Ectodermal cell (in vitro differentiated cells): Measurements from ENCODE around the gene UBASH3B.

Source experiments
- H3K27ac ChIP-seq: 2 replicates; pipeline ENCODE4 v1.7.0; 2013; ENCODE audit warnings: mild to moderate bottlenecking, low read depth, low read length; ENCODE audit not compliant: insufficient read depth, poor library complexity, severe bottlenecking
- H3K27me3 ChIP-seq: 2 replicates; pipeline ENCODE4 v1.7.0; 2013; ENCODE audit warnings: mild to moderate bottlenecking, low read length; ENCODE audit not compliant: insufficient read depth, control insufficient read depth, poor library complexity, severe bottlenecking
- H3K36me3 ChIP-seq: one replicate; pipeline ENCODE4 v1.7.0; 2013; ENCODE audit warnings: low read length; ENCODE audit not compliant: control insufficient read depth, insufficient read depth
- H3K4me1 ChIP-seq: one replicate; pipeline ENCODE4 v1.7.0; 2013; ENCODE audit warnings: low read length; ENCODE audit not compliant: control insufficient read depth, insufficient read depth
- H3K4me3 ChIP-seq: 2 replicates; pipeline ENCODE4 v1.7.0; 2013; ENCODE audit warnings: low read depth, low read length, control low read depth; ENCODE audit not compliant: insufficient read depth
- H3K9me3 ChIP-seq: 2 replicates; pipeline ENCODE4 v1.7.0; 2013; ENCODE audit warnings: mild to moderate bottlenecking, low read length, moderate library complexity; ENCODE audit not compliant: control insufficient read depth
- WGBS, 2 experiments: methylation state at CpG; one replicate each; pipeline ENCODE4 v1.1.7; 2013; ENCODE audit warnings: missing lambda C conversion rate in 2 of 2; 5-methylcytosine and 5-hydroxymethylcytosine counted together

UBASH3B gene

GRCh38 chr11:122690801-122691548 is 35.5 kb downstream of the UBASH3B start:
- Histone ChIP-seq H3K27ac (no peak overlapping the region), H3K4me1 (peaks cover 20% of the 10 kb centered on the region), H3K9me3 (no peaks in the 10 kb centered on the region), H3K4me3 (no peak overlapping the region), H3K27me3 (no peaks in the 10 kb centered on the region), H3K36me3 (no peaks in the 10 kb centered on the region)
- 83 to 84% methylated on average over 13 to 14 of the region's 14 CpGs for WGBS, 2 experiments

DNA sequence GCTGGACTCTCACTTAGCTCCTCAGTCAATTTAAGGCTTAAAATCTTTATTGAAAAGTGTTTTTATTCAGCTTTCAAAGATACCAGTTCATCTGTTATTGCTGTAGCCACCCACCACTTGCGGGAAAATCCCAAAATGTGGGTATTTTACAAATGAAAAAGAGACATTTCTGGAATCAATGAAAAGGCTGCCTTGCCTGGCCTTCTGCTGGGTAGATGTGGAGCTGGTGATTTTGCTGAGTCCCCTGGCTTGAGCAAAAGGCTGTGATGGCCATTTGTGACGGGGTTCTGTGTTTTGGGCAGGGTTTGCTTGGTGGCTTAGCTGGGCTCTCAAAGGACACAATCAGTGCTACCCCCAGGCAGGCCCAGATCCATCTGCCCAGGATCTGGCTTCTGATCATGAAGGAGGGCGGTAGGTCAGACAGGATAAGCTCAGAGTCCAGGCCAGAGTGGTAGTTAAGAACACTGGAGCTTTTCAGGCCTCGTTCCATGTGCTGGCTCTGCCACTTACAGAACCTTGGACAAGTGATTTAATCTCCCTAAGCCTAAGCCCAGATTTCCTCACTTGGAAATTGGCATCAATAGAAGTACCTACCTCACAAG is 36.1 kb downstream of the UBASH3B start:
- Histone ChIP-seq H3K9me3 (no peaks in the 10 kb centered on the region), H3K36me3 (no peaks in the 10 kb centered on the region), H3K4me3 (no peak overlapping the region), H3K27ac (no peak overlapping the region), H3K4me1 (peaks cover 20% of the 10 kb centered on the region), H3K27me3 (no peaks in the 10 kb centered on the region)
- 78 to 86% methylated on average over 4 of the region's 4 CpGs for WGBS, 2 experiments

DNA sequence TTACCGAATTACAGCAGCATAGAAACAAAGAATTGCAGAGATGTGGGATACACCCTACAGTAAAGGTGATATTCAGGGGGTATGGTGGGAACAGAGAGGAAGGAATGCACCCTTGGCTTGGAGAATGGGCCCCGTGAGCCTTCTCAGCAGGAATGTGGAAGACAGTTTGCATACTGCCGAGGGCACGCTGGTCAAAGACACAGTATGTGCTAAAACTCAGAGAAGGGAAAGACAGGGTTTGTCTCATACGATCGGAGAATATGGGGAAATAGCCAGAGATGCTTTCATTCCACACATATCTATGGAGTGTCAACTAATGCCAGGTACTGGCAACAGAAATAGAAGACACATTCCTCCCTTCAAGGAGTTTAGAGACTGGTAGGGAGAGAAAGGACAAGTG is 36.9 kb downstream of the UBASH3B start:
- 57 to 64% methylated on average over 6 of the region's 6 CpGs for WGBS, 2 experiments
- peaks cover 20% of the 10 kb centered on the region for H3K4me1 ChIP-seq
- no peak overlapping the region for H3K27ac ChIP-seq
- no peak overlapping the region for H3K4me3 ChIP-seq
- no peaks in the 10 kb centered on the region for H3K9me3 ChIP-seq
- H3K27me3 ChIP-seq: no peaks in the 10 kb centered on the region
- no peaks in the 10 kb centered on the region for H3K36me3 ChIP-seq

DNA sequence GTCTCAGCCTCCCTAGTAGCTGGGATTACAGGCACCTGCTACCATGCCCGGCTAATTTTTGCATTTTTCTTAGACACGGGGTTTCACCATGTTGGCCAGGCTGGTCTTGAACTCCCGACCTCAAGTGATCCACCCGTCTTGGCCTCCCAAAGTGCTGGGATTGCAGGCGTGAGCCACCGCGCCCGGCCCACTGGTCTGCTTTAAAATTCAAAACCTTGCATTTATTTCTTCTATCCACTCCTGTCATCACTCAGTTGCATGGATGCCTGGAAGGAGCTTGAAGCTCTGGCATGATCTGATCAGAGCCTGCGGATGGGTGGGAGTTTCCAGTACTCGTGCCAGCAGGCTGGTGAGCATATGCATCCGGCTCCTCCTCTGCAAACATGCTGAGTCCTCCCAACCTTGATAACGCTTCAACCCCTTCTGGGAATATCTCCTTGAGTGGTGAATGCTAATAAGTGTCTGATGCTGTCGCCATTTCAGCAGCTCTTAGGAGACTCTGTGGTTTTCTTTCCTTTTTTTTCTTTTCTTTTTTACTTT is 39.6 kb downstream of the UBASH3B start:
- Histone ChIP-seq H3K4me3 (no peak overlapping the region), H3K9me3 (no peaks in the 10 kb centered on the region), H3K27ac (no peak overlapping the region), H3K36me3 (no peaks in the 10 kb centered on the region), H3K4me1 (peaks cover 20% of the 10 kb centered on the region), H3K27me3 (no peaks in the 10 kb centered on the region)
- 92% methylated on average over 13 of the region's 13 CpGs for WGBS, 2 experiments

DNA sequence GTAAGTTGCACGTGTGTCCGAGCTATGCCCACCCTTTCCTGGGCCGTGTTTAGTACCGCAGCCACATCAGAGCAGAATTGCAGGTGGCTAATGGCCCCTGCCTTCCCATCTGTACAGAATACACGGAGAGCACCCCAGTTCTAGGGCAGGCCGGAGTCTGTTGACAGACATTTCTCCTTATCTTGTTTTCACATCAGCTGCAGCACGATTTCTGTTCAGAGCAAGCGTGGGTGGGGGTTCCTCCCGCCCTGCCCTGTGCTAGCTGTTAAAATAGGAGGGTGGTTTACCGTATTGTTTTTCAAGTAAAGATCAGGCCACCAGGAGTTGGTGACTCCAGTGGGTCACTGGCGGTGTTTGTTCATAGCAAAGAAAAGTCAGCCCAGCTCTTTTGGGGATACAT is 41.1 kb downstream of the UBASH3B start:
- Histone ChIP-seq H3K4me3 (no peak overlapping the region), H3K27ac (no peak overlapping the region), H3K4me1 (peaks cover 8% of the 10 kb centered on the region), H3K36me3 (no peaks in the 10 kb centered on the region), H3K9me3 (no peaks in the 10 kb centered on the region), H3K27me3 (no peaks in the 10 kb centered on the region)
- 93 to 96% methylated on average over 11 of the region's 11 CpGs for WGBS, 2 experiments

DNA sequence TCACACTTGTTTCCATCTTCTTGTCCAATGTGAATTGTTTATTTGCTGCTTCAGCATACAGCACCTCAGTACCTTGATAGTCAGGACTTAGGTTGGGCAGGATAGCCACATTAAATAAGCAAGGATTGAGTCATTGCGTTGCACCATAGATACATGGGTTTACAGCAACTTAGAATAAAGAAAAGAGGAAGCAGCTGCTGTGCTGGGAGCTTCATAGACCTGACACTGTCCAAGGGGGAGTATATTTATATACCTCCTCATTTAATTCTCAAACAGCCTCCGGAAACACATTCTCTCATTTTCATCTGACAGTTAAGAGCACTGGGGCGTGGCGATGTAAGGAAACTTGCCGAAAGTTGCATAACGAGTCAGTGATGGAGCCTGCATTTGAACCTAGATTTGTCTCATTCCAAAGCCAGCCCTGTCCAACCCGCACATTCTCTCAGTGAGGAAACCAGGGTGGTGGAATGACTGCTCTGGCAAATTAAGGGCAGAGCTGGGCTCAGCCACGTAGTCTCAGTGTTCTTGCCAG is 42.2 kb downstream of the UBASH3B start:
- Histone ChIP-seq H3K4me1 (no peaks in the 10 kb centered on the region), H3K36me3 (no peaks in the 10 kb centered on the region), H3K4me3 (no peak overlapping the region), H3K27me3 (no peaks in the 10 kb centered on the region), H3K27ac (no peak overlapping the region), H3K9me3 (no peaks in the 10 kb centered on the region)
- WGBS, 2 experiments: 94 to 95% methylated on average over 8 of the region's 8 CpGs

GRCh38 chr11:122698392-122698791 is 42.9 kb downstream of the UBASH3B start:
- 91 to 96% methylated on average over 3 of the region's 3 CpGs for WGBS, 2 experiments
- Histone ChIP-seq H3K4me3 (no peak overlapping the region), H3K36me3 (no peaks in the 10 kb centered on the region), H3K4me1 (no peaks in the 10 kb centered on the region), H3K27ac (no peak overlapping the region), H3K27me3 (no peaks in the 10 kb centered on the region), H3K9me3 (no peaks in the 10 kb centered on the region)

GRCh38 chr11:122700666-122701065 is 45.1 kb downstream of the UBASH3B start:
- 82 to 91% methylated on average over 2 of the region's 3 CpGs for WGBS, 2 experiments
- Histone ChIP-seq H3K27ac (no peak overlapping the region), H3K4me3 (no peak overlapping the region), H3K36me3 (no peaks in the 10 kb centered on the region), H3K4me1 (no peaks in the 10 kb centered on the region), H3K27me3 (no peaks in the 10 kb centered on the region), H3K9me3 (no peaks in the 10 kb centered on the region)

- Histone ChIP-seq H3K9me3 (no peaks in the 10 kb centered on the region), H3K4me3 (no peak overlapping the region), H3K27ac (no peak overlapping the region), H3K36me3 (no peaks in the 10 kb centered on the region), H3K27me3 (no peaks in the 10 kb centered on the region), H3K4me1 (no peaks in the 10 kb centered on the region)
- 93% methylated on average over 4 of the region's 4 CpGs for WGBS, 2 experiments
Observed at GRCh38 chr11:122701143-122701542, 45.6 kb downstream of the UBASH3B start.

DNA sequence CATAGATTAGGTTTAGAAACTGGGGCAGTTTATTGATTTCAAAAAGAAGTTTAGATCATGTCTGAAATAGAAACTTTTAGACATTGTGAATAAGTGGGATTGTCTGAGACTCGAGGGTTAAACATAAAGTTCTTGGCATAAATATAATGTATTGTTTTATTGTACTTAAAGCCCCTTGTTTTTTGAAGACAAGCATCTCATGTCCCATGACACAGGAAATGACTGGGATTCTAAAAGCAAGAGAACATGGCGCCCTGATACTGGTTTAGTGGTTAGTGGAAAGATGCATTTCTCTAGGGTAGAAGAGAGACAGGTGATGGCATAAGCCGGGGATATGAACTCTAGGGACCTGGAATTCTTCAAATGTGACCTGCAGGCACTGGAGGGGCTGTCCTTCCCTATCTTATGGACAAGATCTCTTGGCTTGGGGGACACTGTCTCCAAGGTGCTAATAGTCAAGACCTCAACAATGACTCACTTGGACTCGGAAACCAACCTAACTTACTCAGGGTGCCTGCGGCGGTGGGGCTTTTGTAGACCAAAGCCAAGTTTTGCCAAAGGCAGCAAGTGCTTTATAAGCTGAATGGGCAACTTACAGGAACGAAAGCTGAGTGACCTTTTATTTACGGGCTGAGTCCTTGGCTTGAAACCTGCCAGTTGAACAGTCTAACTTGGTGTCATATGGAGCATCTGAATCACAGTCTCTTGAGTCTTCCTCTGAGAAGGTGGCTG is 48.2 kb downstream of the UBASH3B start:
- H3K27ac ChIP-seq: no peak overlapping the region
- no peak overlapping the region for H3K4me3 ChIP-seq
- H3K4me1 ChIP-seq: no peaks in the 10 kb centered on the region
- no peaks in the 10 kb centered on the region for H3K9me3 ChIP-seq
- no peaks in the 10 kb centered on the region for H3K36me3 ChIP-seq
- 88 to 91% methylated on average over 8 of the region's 8 CpGs for WGBS, 2 experiments
- no peaks in the 10 kb centered on the region for H3K27me3 ChIP-seq
